GM18951 (cell line): ENCODE results near the gene TBX6.

Source experiments
- POLR2A ChIP-seq: IDR thresholded peaks from 4 replicates; pipeline ENCODE4 v1.6.1; 2011; ENCODE audit warnings: mild to moderate bottlenecking; ENCODE audit not compliant: insufficient read length, insufficient read depth; ENCODE audit errors: extremely low read depth
- in situ Hi-C: fragments of 300-500 bp; cut with MboI; formaldehyde crosslinking; loops from one replicate; pipeline ENCODE4 v1.12.0; 2022; ENCODE audit warnings: low sequenced_read_pairs, mixed read lengths, inconsistent platforms; ENCODE audit not compliant: unreplicated experiment

TBX6 gene

DNA sequence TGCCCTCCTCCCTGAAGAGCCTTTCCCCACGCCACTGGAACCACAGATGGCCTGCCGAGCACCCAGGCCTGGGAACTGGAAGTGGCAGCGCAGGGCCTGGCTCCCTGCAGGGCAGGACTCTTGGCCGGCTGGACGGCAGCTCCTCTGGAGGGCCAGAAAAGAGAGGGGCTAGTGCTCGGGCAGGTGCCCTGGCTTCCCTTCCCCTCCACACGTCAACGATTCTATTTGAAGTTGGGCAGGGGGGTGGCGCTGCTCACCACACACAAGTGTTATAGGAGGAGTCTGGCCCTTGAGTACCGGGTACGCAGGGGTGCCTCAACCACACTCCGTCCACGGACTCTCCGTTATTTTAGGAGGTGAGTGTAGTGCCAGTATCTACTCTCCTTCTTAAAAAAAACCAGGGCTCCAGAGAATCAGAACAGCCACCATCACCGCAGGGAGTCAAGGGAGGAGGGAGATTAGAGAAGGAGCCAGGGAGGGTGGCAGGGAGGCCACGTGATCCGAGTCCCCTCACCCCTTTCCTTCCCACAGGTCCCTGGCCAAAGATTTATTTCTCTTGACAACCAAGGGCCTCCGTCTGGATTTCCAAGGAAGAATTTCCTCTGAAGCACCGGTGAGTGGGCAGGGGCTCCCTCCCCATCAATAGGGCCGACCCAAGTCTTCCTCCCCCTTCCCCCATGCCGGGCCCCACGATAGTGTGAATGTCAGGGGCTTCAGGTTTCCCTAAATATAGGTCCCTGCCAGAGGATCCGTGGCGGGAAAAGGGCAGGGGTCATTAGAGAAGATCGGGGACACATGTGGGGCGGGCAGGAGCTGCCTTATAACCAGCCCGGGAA lies 27.6 kb downstream of the TBX6 start:
- peak; percentile 73 for TF ChIP-seq POLR2A
- in situ Hi-C loops: no loop called here

DNA sequence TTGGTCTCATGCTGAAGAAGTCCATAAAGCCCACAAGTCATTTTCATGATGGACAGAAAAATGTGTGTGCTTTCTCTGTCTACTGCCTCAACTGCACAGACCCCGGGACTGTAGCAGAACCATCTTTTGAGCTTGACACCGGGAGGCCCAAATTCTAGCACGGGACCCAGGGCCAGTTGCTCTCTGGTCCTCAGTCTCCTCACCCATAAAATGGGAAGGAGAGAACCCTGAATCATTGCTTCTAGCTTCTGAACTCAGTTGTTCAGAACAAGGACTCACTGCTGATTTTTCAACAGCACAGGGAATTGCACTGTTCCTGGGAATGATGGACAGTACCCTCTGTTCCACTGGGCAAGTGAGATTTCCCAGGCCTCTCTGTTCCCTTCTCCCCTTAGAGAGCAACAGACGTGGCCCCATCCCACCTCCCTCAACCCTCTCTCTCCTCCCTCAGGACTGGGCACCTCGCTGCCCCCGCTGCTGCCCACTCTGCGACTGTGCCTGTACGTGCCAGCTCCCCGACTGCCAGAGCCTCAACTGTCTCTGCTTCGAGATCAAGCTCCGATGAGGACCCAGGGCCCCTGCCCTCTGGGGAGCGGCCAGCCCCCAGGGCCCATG lies 28.3 kb downstream of the TBX6 start:
- in situ Hi-C loops: no loop called here
- TF ChIP-seq POLR2A: no peak

DNA sequence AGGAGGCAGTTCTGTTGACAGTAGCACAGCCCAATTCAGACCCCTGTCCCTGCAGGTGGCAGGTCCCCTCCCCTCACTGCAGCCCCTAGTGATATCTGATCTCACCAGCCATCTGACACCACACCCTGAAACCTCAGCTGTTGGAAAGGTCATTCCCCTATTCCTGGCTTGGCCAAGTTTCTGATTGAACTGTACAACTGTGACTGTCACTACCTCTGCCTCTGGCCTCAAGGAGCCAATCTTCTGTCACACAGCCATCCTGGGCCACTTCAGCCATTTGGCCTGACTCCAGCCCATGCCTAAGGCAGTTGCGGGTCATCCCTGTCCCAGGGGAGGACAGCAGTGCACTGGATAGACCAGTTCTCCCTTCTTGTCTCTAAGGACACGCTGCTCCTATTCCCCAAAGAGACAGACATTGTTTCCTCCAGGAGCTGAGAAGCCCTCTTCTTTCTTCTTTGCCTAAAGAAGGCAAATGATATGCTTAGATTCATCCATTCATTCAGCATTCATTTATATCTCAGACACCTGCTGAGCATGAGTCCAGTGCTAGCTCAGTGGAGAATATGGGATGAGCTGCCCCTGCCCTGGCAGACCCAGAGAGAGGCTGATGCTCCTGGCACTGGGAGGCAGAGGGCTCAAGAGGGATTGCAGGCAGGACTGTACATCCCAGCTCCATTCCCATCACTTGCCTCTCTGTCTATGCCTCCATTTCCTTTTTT lies 30.7 kb downstream of the TBX6 start:
- in situ Hi-C loops: no loop called here

DNA sequence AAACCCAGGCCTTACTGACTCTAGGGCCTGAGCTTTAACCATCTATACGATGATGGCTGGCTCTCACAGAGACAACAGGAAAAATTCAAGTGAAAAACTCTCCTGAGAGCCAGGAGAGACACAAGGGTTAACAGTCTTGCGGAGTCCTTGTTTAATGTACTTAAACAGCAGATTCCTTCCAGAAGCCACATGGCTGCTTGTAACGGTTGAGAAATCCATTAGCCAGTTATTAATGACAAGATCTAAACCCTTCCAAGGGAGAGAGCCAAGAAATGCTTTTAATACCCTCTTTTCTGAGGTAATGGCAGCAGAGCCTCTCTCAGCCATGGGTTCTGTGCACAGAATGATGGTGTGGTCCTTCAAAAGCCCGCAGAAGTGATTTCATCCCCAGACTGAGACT lies 31.4 kb downstream of the TBX6 start:
- in situ Hi-C loops: no loop called here
- TF ChIP-seq POLR2A: no peak

More for the DNA sequence above, 30.7 kb downstream of the TBX6 start:
- no peak for TF ChIP-seq POLR2A

DNA sequence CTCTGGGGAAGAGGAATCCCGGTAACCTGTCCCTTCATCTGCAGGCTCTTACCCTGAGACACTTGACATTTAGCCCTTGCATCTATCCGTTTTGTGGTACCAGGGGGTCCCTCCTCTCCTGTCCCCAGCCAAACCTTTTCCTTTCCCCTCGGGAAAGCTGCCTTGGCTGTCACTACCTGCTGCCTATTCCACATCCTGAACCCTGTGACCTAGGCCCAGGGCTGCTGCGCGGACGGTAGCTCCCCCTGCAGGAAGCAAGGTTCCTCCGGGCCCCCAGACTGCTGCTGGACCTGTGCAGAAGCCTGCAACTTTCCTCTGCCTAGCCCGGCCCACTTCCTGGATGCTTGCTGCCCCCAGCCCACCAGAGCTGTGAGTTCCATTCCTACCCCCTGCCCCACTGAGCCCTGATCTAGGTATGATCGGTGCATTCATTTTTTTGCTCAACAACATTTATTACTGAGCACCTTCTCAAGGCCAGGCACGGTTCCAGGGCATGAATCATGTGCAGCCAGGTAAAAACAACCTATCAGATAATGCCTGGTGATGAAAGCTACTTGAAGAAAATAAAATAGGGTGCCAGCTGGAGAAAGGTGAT lies 36.7 kb downstream of the TBX6 start:
- TF ChIP-seq POLR2A: no peak
- in situ Hi-C loops: no loop called here

DNA sequence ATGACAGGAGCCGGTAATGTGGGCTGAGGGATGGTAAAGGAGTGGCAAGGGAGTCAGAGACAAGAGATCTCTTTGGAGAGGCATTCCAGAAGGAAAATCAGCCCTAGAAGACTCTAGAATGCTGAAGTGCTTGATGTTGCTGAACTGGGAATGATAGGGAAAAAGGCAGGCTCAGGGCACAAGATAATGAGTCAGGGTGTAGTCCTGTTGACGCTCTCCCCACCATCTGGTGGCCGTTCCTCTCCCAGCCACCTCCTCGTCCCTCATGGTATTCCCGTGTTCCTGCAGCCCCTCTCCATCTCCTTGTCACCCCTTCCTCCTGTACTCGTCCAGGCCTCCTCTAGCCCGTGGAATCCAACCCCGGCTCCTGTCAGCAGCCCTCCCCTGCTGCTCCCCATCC lies 37.3 kb downstream of the TBX6 start:
- no peak for TF ChIP-seq POLR2A
- in situ Hi-C loops: no loop called here

DNA sequence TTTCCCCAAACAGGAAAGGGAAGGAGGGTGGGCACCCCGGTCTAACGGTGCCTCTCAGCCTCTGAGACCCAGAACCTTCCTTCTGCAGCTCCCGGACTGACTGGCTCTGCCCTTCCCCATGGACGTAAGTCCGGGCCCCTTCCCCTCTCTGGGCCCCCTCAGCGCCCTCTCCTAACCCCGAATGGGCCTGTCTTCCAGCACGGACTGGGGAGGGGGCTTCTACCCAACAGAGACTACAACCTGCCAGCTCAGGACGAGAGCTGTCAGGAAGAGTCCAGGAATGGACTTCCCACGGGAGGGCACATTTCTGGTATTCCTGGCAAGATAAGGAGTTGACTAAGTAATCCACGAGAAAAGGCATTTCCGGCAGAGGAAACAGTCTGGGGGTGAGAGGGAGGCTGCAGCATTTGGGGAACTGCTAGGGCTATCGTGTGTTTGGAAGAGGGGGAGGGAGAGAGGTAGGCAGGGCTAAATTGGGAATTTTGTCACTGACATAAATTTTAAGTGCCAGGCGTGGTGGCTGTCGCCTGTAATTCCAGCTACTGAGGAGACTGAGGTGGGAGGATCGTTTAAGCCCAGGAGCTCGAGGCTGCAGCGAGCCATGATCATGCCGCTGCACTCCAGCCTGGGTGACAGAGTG lies 38.2 kb downstream of the TBX6 start:
- no peak for TF ChIP-seq POLR2A
- in situ Hi-C loops: no loop called here

DNA sequence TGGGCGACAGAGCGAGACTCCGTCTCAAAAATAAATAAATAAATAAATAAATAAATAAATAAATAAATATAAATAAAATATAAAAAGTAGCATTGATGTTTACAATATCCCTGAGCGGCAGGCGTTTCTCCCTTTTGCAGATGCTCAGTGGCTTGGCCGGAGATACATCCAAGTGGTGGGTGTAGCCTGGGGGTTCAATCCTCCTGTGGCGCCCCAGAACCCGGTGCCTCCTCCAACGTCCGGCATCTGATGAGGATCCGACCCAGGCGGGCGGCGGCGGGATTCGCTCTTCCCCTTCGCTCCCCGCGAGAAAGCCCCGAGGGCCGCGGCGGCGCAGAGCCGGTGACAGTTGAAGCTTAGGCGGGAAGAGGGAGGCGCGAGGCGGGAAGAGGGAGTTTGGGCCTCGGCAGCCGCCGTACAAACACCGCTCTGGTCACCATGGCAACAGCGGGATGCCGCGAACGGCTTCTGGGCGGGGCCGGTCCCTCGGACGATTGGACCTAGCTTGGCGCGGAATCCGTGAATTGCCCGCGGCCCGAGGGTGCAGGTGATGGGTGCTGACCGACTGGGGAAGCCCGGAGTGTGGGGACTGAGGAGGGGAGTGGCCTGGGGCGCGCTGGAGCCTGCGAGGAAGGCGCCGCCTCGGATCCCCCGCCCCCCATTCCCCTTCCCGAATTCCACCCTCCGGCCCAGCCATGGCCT lies 38.9 kb downstream of the TBX6 start:
- in situ Hi-C loops: no loop called here
- peak; percentile 45 for TF ChIP-seq POLR2A

DNA sequence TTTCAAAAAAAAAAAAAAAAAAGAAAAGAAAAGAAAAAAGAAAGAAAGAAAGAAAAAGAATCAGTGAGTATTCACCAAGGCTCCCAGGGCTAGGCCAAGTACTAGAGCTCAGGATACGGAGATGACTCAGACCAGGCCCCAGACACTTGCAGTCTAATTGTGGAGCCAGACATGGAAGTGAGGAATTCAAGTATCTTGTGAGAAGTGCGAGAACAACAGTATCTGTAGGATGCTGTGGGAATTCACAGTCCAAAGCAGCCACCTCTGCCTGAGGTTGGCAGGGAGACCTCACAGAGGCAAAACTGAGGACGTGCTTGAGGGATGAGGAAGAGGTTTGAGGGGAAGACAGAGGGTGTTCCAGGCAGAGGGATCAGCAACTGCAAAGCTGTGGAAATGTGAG lies 40.2 kb downstream of the TBX6 start:
- TF ChIP-seq POLR2A: no peak
- in situ Hi-C loops: no loop called here

DNA sequence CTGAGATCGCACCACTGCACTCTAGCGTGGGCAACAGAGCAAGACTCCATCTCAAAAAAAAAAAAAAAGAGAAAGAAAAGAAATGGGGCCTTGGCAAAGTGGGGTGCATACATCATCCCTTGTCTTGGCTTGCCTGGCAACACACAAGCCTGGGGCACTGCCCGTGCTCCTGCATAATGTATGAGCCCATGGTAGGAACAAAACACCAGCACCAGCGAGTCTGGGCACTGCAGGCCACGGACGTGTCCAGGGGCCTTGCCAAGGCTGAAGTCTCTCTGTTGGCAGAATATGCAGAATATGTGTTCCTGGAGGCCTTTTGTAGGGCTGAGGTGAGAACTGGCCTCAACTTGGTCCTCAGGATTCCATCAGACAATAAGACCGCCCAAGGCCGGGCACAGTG lies 41.9 kb downstream of the TBX6 start:
- no peak for TF ChIP-seq POLR2A
- in situ Hi-C loops: loop anchor here (25.0 kb wide), 1 partner anchor 938 kb away; no protein-coding TSS in a partner anchor

DNA sequence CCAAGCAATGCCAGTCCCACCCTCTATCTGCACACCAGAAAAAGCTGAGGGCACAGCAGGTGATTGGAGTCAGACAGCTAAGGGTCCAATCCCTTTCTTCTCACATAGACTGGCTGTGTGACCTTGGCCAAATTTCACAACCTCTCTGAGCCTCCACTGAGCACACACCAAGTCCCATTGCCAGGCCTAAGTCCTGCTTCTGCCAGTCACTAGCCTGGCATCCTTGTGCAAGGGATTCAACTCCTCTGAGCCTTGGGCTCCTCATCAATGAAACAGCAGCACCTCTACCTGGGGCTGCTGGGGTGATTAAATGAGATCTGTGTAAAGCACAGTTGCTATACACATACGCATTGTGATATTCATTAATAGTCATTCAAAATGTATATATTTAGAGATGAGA lies 45.1 kb downstream of the TBX6 start:
- TF ChIP-seq POLR2A: no peak
- in situ Hi-C loops: loop anchor here (25.0 kb wide), 1 partner anchor 934 kb away; no protein-coding TSS in a partner anchor

DNA sequence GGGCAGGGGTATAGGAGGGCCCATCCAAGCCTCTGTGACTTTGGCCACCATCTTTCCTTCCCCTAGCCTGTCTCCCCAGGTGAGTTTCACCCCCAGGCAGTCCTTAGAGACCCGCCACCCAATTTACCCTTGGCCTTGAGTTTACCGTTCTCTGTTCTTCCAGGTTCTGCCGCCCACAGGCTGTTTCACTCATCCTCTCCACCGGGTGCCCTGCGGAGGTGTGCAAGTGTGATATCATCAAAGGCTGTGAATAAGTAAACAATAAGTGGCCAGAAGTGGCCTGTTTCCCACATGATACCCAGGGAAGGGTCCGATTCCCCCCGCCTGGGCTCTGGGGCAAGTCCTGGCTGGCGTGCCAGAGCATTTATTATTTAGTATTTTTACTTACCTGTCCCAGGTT lies 45.5 kb downstream of the TBX6 start:
- in situ Hi-C loops: loop anchor here (25.0 kb wide), 1 partner anchor 934 kb away; no protein-coding TSS in a partner anchor
- TF ChIP-seq POLR2A: no peak

DNA sequence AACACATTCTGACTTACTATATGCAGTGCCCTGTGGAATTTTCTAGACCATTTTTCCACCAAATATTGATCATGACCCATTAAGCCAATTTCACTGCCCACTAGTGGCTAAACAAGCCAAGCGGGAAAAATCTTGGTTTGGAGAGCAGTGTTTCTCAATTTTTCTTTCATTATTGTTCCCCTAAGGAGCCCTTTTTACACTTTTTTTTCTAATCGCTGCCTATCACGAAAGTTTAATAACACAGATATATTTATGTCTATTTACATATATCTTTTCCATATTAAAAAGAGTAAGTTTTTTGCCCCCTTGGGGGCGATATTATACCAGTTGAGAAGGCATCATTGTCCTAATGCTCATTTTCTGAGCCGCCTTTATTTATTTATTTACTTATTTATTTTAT lies 49.9 kb downstream of the TBX6 start:
- no peak for TF ChIP-seq POLR2A
- in situ Hi-C loops: loop anchor here (25.0 kb wide), 1 partner anchor 930 kb away; no protein-coding TSS in a partner anchor

DNA sequence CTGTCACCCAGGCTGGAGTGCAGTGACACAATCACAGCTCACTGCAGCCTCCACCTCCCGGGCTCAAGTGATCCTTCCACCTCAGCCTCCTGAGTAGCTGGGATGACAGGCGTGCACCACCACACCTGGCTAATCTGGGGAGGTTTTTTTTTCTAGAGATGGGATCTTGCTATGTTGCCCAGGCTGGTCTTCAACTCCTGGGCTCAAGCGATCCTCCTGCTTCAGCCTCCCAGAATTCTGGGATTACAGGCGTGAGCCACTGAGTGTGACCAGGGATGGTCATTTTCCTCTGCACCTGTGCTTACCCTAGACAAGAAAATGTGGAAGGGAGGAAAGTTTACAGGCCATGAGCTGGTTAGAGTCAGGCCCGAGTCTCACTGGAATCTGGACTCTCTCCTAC lies 51.0 kb downstream of the TBX6 start:
- in situ Hi-C loops: loop anchor here (25.0 kb wide), 1 partner anchor 928 kb away; no protein-coding TSS in a partner anchor
